ENCODE results near the gene GDF10.

GDF10 gene

DNA sequence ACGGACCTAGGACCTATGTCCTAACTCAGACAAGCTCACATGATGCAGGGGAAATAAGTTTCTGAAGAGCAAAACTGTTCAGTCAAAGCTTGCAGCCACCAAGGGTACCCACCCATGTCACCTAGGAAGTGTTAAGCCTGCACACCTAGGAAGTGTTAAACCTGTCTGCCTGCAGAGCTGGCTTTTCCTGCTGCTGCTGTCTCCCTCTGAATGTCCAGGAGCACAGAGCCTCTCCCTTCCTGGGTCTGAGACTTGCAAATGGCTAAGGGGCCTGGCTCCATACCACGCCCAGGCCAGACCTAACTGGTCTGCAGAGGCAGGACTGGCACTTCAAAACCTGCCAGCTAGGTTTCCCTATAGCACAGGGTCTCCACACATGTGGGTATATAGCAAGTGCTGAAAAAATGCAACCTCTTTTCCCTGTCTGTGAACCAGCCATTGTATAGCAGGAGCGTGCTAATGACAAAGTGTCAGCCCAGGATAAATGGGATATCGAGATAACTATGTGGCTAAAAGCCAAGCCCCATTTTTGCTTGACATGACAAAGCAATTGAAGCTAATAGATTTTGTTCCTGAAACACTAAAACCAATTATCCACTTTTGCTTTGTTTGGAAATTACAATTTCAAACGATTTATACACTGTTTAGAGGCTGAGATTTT, 23.8 kb downstream of the GDF10 start:
- DNase-seq (ENCODE audit: extremely low read depth, low read depth), result no peak

DNA sequence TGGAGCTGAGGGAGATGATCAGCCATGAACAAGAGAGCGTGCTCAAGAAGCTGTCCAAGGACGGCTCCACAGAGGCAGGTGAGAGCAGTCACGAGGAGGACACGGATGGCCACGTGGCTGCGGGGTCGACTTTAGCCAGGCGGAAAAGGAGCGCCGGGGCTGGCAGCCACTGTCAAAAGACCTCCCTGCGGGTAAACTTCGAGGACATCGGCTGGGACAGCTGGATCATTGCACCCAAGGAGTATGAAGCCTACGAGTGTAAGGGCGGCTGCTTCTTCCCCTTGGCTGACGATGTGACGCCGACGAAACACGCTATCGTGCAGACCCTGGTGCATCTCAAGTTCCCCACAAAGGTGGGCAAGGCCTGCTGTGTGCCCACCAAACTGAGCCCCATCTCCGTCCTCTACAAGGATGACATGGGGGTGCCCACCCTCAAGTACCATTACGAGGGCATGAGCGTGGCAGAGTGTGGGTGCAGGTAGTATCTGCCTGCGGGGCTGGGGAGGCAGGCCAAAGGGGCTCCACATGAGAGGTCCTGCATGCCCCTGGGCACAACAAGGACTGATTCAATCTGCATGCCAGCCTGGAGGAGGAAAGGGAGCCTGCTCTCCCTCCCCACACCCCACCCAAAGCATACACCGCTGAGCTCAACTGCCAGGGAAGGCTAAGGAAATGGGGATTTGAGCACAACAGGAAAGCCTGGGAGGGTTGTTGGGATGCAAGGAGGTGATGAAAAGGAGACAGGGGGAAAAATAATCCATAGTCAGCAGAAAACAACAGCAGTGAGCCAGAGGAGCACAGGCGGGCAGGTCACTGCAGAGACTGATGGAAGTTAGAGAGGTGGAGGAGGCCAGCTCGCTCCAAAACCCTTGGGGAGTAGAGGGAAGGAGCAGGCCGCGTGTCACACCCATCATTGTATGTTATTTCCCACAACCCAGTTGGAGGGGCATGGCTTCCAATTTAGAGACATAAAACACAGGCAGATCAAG, 25.6 kb downstream of the GDF10 start:
- no peak for DNase-seq (ENCODE audit: extremely low read depth, low read depth)
- TF ChIP-seq, protein P1, sequence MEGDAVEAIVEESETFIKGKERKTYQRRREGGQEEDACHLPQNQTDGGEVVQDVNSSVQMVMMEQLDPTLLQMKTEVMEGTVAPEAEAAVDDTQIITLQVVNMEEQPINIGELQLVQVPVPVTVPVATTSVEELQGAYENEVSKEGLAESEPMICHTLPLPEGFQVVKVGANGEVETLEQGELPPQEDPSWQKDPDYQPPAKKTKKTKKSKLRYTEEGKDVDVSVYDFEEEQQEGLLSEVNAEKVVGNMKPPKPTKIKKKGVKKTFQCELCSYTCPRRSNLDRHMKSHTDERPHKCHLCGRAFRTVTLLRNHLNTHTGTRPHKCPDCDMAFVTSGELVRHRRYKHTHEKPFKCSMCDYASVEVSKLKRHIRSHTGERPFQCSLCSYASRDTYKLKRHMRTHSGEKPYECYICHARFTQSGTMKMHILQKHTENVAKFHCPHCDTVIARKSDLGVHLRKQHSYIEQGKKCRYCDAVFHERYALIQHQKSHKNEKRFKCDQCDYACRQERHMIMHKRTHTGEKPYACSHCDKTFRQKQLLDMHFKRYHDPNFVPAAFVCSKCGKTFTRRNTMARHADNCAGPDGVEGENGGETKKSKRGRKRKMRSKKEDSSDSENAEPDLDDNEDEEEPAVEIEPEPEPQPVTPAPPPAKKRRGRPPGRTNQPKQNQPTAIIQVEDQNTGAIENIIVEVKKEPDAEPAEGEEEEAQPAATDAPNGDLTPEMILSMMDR (IDR thresholded peaks at IDR 0.05; ENCODE audit: low read depth, low read length), result no peak

More for the DNA sequence above, 23.8 kb downstream of the GDF10 start:
- TF ChIP-seq, protein P1 (IDR thresholded peaks at IDR 0.05; ENCODE audit: low read depth, low read length), result no peak

DNA sequence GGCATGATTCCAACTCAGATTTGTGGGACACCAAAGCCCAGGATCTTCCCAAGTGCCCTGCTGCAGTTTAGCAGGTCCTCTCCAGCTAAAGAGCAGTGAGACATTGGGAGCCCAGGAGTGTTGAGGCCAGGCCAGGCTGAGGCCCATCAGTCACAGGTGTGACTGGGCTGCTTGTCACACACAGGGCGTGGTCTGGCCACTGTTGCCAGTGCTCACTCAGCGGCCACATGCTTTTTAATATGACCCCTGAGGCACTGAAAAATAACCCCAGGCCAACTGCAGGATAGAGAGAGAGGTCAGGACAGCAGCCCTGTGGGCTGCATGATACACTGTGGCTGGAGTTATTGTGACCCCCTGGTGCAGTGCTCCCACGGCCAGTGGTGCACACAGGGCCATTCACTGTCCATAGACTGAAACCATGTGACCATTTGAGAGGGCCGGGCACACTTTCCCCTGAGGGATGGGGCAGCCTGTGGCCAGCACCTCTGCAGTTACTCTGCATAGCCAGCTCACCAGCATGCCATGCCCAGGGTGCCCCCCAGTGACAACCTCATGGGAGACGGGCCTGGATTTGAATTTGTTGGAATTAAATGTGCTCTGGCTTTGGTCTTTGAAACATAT, 26.4 kb downstream of the GDF10 start:
- no peak for DNase-seq (ENCODE audit: extremely low read depth, low read depth)

DNA sequence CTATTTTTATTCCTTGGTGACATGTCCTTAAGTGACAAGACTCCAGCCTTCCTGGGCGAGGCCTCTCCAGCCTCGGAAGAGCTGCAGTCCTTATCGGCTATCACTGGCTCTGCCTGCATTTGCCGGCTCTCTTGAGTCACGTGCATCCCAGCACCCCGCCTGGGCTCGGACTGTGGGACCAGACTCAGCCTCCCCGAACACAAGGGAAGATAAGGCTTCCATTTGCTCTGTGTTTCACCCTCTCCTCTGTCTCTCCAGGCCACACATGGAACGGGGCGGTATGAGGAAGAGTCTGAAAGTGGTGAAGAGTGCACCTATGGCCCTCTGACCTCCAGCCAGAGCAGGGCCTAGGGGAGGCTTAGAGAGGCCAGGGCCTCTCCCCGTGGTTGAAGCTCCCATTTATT, 26.9 kb downstream of the GDF10 start:
- TF ChIP-seq, protein P1 (IDR thresholded peaks at IDR 0.05; ENCODE audit: low read depth, low read length), result no peak
- DNase-seq (ENCODE audit: extremely low read depth, low read depth), result no peak

More for the DNA sequence above, 26.4 kb downstream of the GDF10 start:
- TF ChIP-seq, protein P1 (IDR thresholded peaks at IDR 0.05; ENCODE audit: low read depth, low read length), result no peak

DNA sequence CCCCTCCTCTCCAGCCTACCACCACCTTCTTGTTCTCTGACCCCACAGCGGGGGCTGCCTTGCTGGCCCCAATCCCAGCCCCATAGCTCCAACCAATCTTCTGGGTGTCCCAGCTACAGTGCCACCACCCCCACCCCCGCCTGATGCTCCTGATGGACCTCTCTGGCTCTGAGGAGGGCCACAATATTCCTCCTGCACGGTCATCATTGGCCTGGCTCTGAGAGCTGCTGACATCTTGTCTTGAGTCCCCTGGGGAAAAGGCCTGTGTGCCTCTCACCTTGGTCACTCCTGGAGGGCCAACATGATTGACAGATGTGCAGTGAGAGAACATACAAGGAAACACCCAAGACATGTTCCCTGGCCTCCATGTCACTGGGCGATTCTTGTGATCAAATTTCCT, 29.9 kb downstream of the GDF10 start:
- TF ChIP-seq, protein P1 (IDR thresholded peaks at IDR 0.05; ENCODE audit: low read depth, low read length), result no peak
- DNase-seq (ENCODE audit: extremely low read depth, low read depth), result no peak

DNA sequence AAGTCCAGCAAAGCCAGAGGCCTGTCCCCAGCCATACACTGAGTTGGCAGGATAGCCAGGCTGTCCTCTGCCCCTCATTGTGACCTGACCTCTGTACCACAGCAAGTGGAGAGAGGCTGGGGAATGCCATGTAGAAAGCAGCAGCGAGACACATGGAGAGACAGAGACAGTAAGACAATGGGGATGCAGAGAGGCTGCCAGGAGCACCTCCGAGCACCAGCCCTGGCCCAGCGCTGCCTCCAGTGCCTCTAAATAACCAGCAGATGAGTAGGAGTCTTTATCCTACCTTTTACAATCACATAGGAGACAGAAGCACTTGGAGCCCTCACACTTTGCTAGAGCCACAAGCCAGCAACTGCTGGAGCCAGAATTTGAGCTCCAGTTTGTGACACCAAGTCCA, 30.4 kb downstream of the GDF10 start:
- TF ChIP-seq, protein P1 (IDR thresholded peaks at IDR 0.05; ENCODE audit: low read depth, low read length), result no peak
- DNase-seq (ENCODE audit: extremely low read depth, low read depth), result no peak

Measured in AG09319 (cell line).